Activated T-cell treated with anti-CD3 and anti-CD28 coated beads, Interleukin-2, amount 50 U/mL, for 72 hours (primary cell): ENCODE measurements around the gene MASP1. TPM values are rescaled to one million over a fixed set of nuclear protein-coding genes. Genes with fewer than 3 reads are reported as not detected.

Source experiments
- ATAC-seq, 2 donors: fragments of 150-1000 bp; cut with Tn5 transposase; replicated peaks in 1 of 2; 2 replicates each; pipeline ENCODE4 v1.10.0; 2021; ENCODE audit warnings: moderate library complexity in 2 of 2, mild to moderate bottlenecking in 1 of 2
- DNase-seq, 2 donors: peaks; one replicate each; pipeline ENCODE4 v3.0.0; 2021 to 2022; ENCODE audit warnings: mixed read lengths in 1 of 2
- H3K27ac Mint-ChIP-seq: one replicate; pipeline ENCODE4 v1.8.0; 2022; ENCODE audit warnings: mild to moderate bottlenecking, moderate library complexity, mixed read lengths
- H3K27me3 Mint-ChIP-seq: one replicate; pipeline ENCODE4 v1.8.0; 2022; ENCODE audit warnings: low read depth, mixed read lengths
- H3K36me3 Mint-ChIP-seq, 2 donors: one replicate each; pipeline ENCODE4 v1.8.0; 2022; ENCODE audit warnings: mixed read lengths in 2 of 2, mild to moderate bottlenecking in 1 of 2; ENCODE audit not compliant: insufficient read depth in 2 of 2
- H3K4me1 Mint-ChIP-seq: one replicate; pipeline ENCODE4 v1.8.0; 2022; ENCODE audit warnings: low read depth, mixed read lengths
- H3K4me3 Mint-ChIP-seq, 2 donors: one replicate each; pipeline ENCODE4 v1.8.0; 2022; ENCODE audit warnings: mild to moderate bottlenecking in 2 of 2, mixed read lengths in 2 of 2, moderate library complexity in 2 of 2
- H3K9me3 Mint-ChIP-seq, 2 donors: one replicate each; pipeline ENCODE4 v1.8.0; 2022; ENCODE audit warnings: mixed read lengths in 2 of 2
- total RNA-seq, 2 donors: library from RNA; stranded (reverse); gene quantifications; one replicate each; pipeline ENCODE4 v1.2.3, GENCODE V29; 2022

MASP1 gene
- total RNA-seq, 2 donors from 2014 or later = not detected

DNA sequence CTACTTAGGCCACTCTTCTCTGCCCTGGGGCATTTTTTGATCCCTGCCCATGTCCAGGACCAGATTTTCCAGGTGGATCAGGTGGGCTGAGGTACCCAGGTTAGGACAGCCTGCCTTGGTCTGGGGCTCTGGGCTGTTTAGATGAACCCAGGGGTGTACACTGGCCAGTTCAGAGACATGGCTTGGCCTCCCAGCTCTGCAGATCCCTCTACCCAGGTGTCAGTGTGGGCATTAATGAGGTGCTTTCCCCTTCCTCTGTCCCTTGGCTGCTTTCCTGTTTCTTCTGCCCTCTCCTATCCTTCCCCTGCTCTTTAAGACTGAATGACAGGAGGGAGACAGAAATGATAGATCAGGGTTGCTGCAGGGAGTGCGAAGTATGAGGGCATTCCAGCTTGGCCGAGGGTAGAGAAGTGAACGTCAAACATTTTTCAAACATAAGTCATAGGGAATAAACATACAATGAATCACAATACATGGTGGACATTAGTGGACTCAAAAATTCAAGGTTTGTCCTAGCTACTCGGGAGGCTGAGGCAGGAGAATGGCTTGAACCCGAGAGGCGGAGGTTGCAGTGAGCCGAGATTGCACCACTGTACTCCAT lies 63.8 kb downstream of the MASP1 start:
- Mint-ChIP-seq H3K27me3 (peaks cover 19% of the 10 kb centered on the region), H3K9me3 (no peaks in the 10 kb centered on the region), H3K36me3 (no peaks in the 10 kb centered on the region), H3K4me1 (no peaks in the 10 kb centered on the region), H3K4me3 (no peak overlapping the region), H3K27ac (no peak overlapping the region)
- ATAC-seq (no peak), DNase-seq (no peak)

DNA sequence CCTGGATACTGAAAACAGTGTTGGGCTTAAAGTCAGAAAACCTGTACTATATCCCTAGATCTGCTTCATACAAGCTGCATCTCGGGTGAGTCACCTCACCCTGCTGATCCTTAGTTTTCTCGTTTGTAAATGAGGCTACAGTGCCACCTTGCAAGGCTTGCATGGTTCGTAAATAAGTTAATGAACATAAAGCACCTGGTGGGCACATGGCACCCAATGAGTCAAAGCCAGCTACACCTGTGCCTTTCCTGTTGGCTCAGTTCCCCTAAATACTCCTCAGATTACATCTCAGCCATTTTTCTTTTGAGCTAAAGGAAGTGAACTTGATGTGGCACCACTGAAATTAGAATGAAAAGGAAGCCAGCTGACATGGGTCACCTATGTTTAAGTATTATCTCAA lies 67.7 kb downstream of the MASP1 start:
- peaks cover 26% of the 10 kb centered on the region for H3K27me3 Mint-ChIP-seq
- H3K9me3 Mint-ChIP-seq = no peaks in the 10 kb centered on the region
- no peak for ATAC-seq
- no peaks in the 10 kb centered on the region for H3K4me1 Mint-ChIP-seq
- no peak overlapping the region for H3K4me3 Mint-ChIP-seq
- H3K27ac Mint-ChIP-seq = no peak overlapping the region
- H3K36me3 Mint-ChIP-seq = no peaks in the 10 kb centered on the region
- DNase-seq = no peak

GRCh38 chr3:187222801-187223200 lies 68.7 kb downstream of the MASP1 start:
- Mint-ChIP-seq H3K4me3 (no peak overlapping the region), H3K27ac (no peak overlapping the region), H3K36me3 (no peaks in the 10 kb centered on the region), H3K9me3 (no peaks in the 10 kb centered on the region), H3K27me3 (peaks cover 19% of the 10 kb centered on the region), H3K4me1 (no peaks in the 10 kb centered on the region)
- DNase-seq (no peak), ATAC-seq (no peak)

DNA sequence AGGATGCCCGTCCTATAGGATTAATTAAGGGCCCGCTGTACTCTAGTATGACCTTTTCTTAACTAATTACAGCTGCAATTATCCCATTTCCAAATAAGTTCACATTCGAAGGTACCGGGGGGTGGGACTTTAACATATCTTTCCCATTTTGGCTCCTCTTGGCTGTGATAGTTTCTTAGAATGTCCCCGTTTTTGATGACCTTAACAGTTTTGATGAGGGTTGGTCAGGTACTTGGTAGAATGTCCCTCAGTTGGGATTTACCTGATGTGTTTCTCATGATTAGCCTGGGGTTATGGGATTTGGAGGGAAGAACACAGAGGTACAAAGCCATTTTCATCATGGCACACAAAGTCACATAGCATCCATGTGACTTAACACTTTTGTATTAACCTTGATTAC lies 76.1 kb downstream of the MASP1 start:
- Mint-ChIP-seq H3K27me3 (peaks cover 4% of the 10 kb centered on the region), H3K4me3 (no peak overlapping the region), H3K4me1 (no peaks in the 10 kb centered on the region), H3K9me3 (no peaks in the 10 kb centered on the region), H3K36me3 (no peaks in the 10 kb centered on the region), H3K27ac (no peak overlapping the region)
- DNase-seq (no peak), ATAC-seq (no peak)

DNA sequence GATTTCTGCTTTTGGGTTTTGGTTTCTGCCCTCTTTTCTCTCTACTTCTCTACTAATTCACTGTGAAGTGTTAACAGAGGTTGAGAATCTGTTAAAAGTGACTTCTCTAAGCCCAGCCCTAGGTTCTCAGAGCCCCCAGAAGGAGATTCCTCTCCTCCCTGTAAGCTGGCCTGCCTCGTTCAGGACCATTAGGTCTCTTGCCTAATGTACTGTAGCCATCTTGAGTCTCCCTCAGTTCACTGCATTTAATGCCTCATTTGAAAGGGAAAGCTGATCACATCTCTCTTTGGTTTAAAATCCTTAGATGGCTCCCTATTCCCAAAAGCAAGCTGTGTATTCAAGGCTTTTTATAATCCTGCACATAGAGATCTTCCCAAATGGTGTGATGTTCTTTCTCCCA lies 77.9 kb downstream of the MASP1 start:
- H3K36me3 Mint-ChIP-seq = no peaks in the 10 kb centered on the region
- H3K9me3 Mint-ChIP-seq = peaks cover 0 to 3% of the 10 kb centered on the region in 2 donors
- ATAC-seq = no peak
- DNase-seq = no peak
- H3K4me3 Mint-ChIP-seq = no peak overlapping the region
- no peak overlapping the region for H3K27ac Mint-ChIP-seq
- no peaks in the 10 kb centered on the region for H3K4me1 Mint-ChIP-seq
- H3K27me3 Mint-ChIP-seq = peaks cover 11% of the 10 kb centered on the region

DNA sequence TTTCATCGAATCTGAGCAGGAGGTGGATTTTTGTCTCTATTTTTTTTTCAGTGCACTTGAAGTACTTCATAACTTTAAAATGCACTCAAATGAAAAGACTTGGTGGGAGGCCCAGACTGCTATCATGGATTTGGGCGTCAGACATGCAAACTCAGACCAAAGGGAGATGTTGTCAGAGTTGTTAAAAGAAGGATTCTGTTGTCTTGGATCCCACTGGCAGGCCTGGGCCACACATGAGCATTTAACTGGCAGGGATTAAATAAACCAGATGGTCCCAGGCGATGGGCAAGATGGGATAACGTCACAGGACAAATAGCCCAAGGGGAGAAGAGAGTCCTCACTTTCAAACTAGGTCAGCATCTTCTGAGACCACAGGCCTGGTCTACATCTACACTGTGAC lies 78.8 kb downstream of the MASP1 start:
- peaks cover 18% of the 10 kb centered on the region for H3K27me3 Mint-ChIP-seq
- DNase-seq (no peak), ATAC-seq (no peak)
- H3K36me3 Mint-ChIP-seq = peaks cover 0 to 3% of the 10 kb centered on the region in 2 donors
- no peaks in the 10 kb centered on the region for H3K4me1 Mint-ChIP-seq
- peaks cover 0 to 3% of the 10 kb centered on the region in 2 donors for H3K9me3 Mint-ChIP-seq
- H3K27ac Mint-ChIP-seq = no peak overlapping the region
- no peak overlapping the region for H3K4me3 Mint-ChIP-seq

DNA sequence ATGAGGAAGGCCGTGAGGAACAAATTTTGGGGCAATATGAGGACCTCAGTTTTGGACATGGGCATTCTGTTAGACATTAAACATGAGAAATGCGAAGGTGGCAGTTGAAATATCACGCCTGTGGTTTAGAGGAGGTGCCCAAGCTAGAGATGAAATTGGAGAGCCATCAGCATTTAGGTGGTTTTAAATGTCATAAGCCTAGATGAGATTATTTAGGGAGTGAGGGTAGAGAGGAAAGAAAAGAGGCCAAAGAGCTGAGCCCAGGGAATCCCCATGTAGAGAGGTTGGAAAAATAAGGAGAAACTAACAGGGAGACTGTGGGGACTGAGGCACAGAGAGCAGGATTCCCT lies 79.4 kb downstream of the MASP1 start:
- Mint-ChIP-seq H3K4me3 (no peak overlapping the region), H3K9me3 (peaks cover 0 to 3% of the 10 kb centered on the region in 2 donors), H3K27ac (no peak overlapping the region), H3K4me1 (no peaks in the 10 kb centered on the region), H3K27me3 (peaks cover 20% of the 10 kb centered on the region), H3K36me3 (peaks cover 0 to 4% of the 10 kb centered on the region in 2 donors)
- ATAC-seq (no peak), DNase-seq (no peak)

DNA sequence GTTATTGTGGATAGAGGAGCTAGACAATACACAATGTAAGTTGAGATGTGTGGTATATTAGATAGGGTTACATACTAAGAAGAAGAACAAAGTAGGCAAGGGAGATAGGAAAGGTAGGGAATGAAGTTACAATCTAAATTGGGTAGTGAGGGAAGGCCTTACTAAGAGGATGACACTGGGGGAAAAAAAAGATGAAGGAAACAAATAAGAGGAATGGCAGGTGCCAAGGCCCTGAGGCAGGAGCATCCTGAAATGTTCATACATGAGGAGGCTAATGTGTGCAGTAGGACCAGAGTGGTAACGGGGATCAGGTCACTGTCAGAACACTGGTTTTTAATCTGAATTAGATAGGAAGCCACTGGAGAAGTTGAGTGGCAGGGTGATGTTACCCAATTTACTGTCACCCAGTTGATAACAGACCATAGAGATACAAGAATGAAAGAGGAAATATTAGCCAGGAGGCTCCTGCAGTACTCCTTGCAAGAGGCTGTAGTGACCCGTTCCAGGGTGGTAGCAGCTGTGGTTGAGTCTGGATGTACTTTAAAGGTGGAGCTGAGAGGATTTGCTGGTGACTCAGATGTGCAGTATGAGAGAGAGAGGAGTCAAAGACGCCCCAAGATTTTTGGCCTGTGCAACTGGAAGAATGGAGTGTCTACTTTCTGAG lies 79.9 kb downstream of the MASP1 start:
- Mint-ChIP-seq H3K27ac (no peak overlapping the region), H3K27me3 (peaks cover 20% of the 10 kb centered on the region), H3K9me3 (peaks cover 0 to 3% of the 10 kb centered on the region in 2 donors), H3K4me1 (no peaks in the 10 kb centered on the region), H3K36me3 (peaks cover 0 to 4% of the 10 kb centered on the region in 2 donors), H3K4me3 (no peak overlapping the region)
- no peak for DNase-seq
- no peak for ATAC-seq

GRCh38 chr3:187210545-187211327 lies 80.8 kb downstream of the MASP1 start:
- ATAC-seq (no peak), DNase-seq (no peak)
- no peaks in the 10 kb centered on the region for H3K4me1 Mint-ChIP-seq
- peaks cover 0 to 5% of the 10 kb centered on the region in 2 donors for H3K9me3 Mint-ChIP-seq
- no peak overlapping the region for H3K27ac Mint-ChIP-seq
- peaks cover 0 to 4% of the 10 kb centered on the region in 2 donors for H3K36me3 Mint-ChIP-seq
- peaks cover 20% of the 10 kb centered on the region for H3K27me3 Mint-ChIP-seq
- H3K4me3 Mint-ChIP-seq = no peak overlapping the region

GRCh38 chr3:187210091-187210490 lies 81.4 kb downstream of the MASP1 start:
- H3K36me3 Mint-ChIP-seq = peaks cover 0 to 6% of the 10 kb centered on the region in 2 donors
- no peak overlapping the region for H3K4me3 Mint-ChIP-seq
- peaks cover 0 to 5% of the 10 kb centered on the region in 2 donors for H3K9me3 Mint-ChIP-seq
- peaks cover 25% of the 10 kb centered on the region for H3K27me3 Mint-ChIP-seq
- DNase-seq (no peak), ATAC-seq (no peak)
- no peaks in the 10 kb centered on the region for H3K4me1 Mint-ChIP-seq
- H3K27ac Mint-ChIP-seq = no peak overlapping the region

- DNase-seq (no peak), ATAC-seq (no peak)
- H3K4me1 Mint-ChIP-seq = no peaks in the 10 kb centered on the region
- no peak overlapping the region for H3K27ac Mint-ChIP-seq
- peaks cover 0 to 5% of the 10 kb centered on the region in 2 donors for H3K9me3 Mint-ChIP-seq
- H3K36me3 Mint-ChIP-seq = peaks cover 0 to 6% of the 10 kb centered on the region in 2 donors
- H3K27me3 Mint-ChIP-seq = peaks cover 30% of the 10 kb centered on the region
- no peak overlapping the region for H3K4me3 Mint-ChIP-seq
Measured at GRCh38 chr3:187209491-187209890, 82.0 kb downstream of the MASP1 start.

GRCh38 chr3:187208159-187208558 lies 83.4 kb downstream of the MASP1 start:
- Mint-ChIP-seq H3K27me3 (peaks cover 29% of the 10 kb centered on the region), H3K9me3 (peaks cover 0 to 5% of the 10 kb centered on the region in 2 donors), H3K4me3 (no peak overlapping the region), H3K4me1 (no peaks in the 10 kb centered on the region), H3K36me3 (peaks cover 0 to 6% of the 10 kb centered on the region in 2 donors), H3K27ac (no peak overlapping the region)
- DNase-seq (no peak), ATAC-seq (no peak)

DNA sequence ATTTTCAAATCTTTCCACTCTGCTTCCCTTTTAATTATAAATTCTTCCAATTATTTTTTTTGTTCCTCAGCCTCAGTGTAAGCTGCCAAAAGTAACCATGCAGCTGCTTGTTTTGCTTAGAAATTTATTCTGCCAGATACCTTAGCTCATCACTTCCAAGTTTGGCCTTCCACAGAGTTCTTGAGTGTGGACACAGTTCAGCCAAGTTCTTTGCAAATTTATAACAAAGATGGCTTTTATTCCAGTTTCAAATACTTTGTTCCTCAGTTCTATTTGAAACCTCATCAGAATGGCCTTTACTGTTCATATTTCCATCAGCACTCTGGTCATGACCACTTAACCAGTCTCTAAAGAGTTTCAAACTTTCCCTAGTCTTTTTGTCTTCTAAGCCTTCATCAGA lies 83.9 kb downstream of the MASP1 start:
- Mint-ChIP-seq H3K27ac (no peak overlapping the region), H3K4me3 (no peak overlapping the region), H3K4me1 (no peaks in the 10 kb centered on the region), H3K27me3 (peaks cover 34% of the 10 kb centered on the region), H3K9me3 (peaks cover 0 to 5% of the 10 kb centered on the region in 2 donors), H3K36me3 (peaks cover 0 to 6% of the 10 kb centered on the region in 2 donors)
- DNase-seq (no peak), ATAC-seq (no peak)
